GM18498 (cell line): ENCODE results near the gene ABI3BP.

ENCODE experiments used
- ATAC-seq: cut with Tn5 transposase; IDR thresholded peaks from one replicate; pipeline ENCODE4 v1.9.1; 2021; ENCODE audit warnings: mild to moderate bottlenecking, moderate library complexity; ENCODE audit not compliant: unreplicated experiment

Gene ABI3BP

GRCh38 chr3:100746092-100746491 lies 247.1 kb downstream of the ABI3BP start:
- ATAC-seq: no peak

- ATAC-seq: no peak
Observed at GRCh38 chr3:100745617-100746016, 247.6 kb downstream of the ABI3BP start.

GRCh38 chr3:100744671-100745070 lies 248.6 kb downstream of the ABI3BP start:
- ATAC-seq: no peak

- ATAC-seq: no peak
Observed at GRCh38 chr3:100743535-100743934, 249.7 kb downstream of the ABI3BP start.

- ATAC-seq: no peak
Observed at GRCh38 chr3:100740207-100740606, 253.0 kb downstream of the ABI3BP start.

- ATAC-seq: no peak
Observed at GRCh38 chr3:100737334-100737733, 255.9 kb downstream of the ABI3BP start.

- no peak for ATAC-seq
Observed at GRCh38 chr3:100732435-100732834, 260.8 kb downstream of the ABI3BP start.

GRCh38 chr3:100730524-100730923 lies 262.7 kb downstream of the ABI3BP start:
- ATAC-seq: peak; percentile 62

- no peak for ATAC-seq
Observed at GRCh38 chr3:100726706-100727105, 266.5 kb downstream of the ABI3BP start.

- no peak for ATAC-seq
Observed at GRCh38 chr3:100725935-100726513, 267.2 kb downstream of the ABI3BP start.

GRCh38 chr3:100720426-100720825 lies 272.8 kb downstream of the ABI3BP start:
- no peak for ATAC-seq

- ATAC-seq: no peak
Observed at GRCh38 chr3:100719136-100719535, 274.1 kb downstream of the ABI3BP start.

- no peak for ATAC-seq
Observed at GRCh38 chr3:100717637-100718487, 275.4 kb downstream of the ABI3BP start.

GRCh38 chr3:100717063-100717462 lies 276.2 kb downstream of the ABI3BP start:
- ATAC-seq: no peak

GRCh38 chr3:100715176-100715575 lies 278.0 kb downstream of the ABI3BP start:
- ATAC-seq: no peak

GRCh38 chr3:100710261-100710968 lies 282.8 kb downstream of the ABI3BP start:
- ATAC-seq: peak; percentile 31

- ATAC-seq: no peak
Observed at GRCh38 chr3:100709842-100710260, 283.4 kb downstream of the ABI3BP start.

- ATAC-seq: peak; percentile 94
Observed at GRCh38 chr3:100708989-100709841, 284.0 kb downstream of the ABI3BP start, which contains the start of gene TFG. TSS of gene TFG (plus strand) at chr3:100709494. CDS start at chr3:100713686, 4,192 bp downstream.

GRCh38 chr3:100708644-100708988 lies 284.6 kb downstream of the ABI3BP start:
- no peak for ATAC-seq

GRCh38 chr3:100706365-100706764 lies 286.9 kb downstream of the ABI3BP start:
- no peak for ATAC-seq

GRCh38 chr3:100703865-100704264 lies 289.4 kb downstream of the ABI3BP start:
- ATAC-seq: no peak
